BJ (cell line): Measurements from ENCODE around the gene ZFAND3. TPM values are rescaled to one million over a fixed set of nuclear protein-coding genes. Genes with fewer than 3 reads are reported as not detected.

Source experiments
- CTCF ChIA-PET: fragments of 350-600 bp; formaldehyde crosslinking; extraction: SDS; loops from one replicate; lab custom pipeline; 2021; ENCODE audit warnings: antibody characterized with exemption, inconsistent platforms; lab: Yijun Ruan, JAX
- POLR2A ChIA-PET: fragments of 300-600 bp; sonication (Branson Sonifier 250); formaldehyde crosslinking; extraction: SDS; loops from one replicate; lab custom pipeline; 2021; ENCODE audit warnings: antibody characterized with exemption; lab: Charles Lee
- DNase-seq: peaks from one replicate; pipeline ENCODE4 v3.0.0-alpha.2; 2011; ENCODE audit warnings: low read depth
- H3K27me3 ChIP-seq: 2 replicates; pipeline ENCODE4 v1.6.0; 2011; ENCODE audit warnings: low read length; ENCODE audit not compliant: control insufficient read depth, insufficient read depth
- H3K36me3 ChIP-seq: 2 replicates; pipeline ENCODE4 v1.5.1; 2011; ENCODE audit warnings: low read length; ENCODE audit not compliant: control insufficient read depth, insufficient read depth
- H3K4me3 ChIP-seq: 2 replicates; pipeline ENCODE4 v1.5.1; 2011; ENCODE audit warnings: low read depth, mild to moderate bottlenecking, control low read depth, low read length
- polyA plus RNA-seq: library from polyadenylated mRNA; depleted of rRNA; stranded (reverse); fragments of >200 nt; gene quantifications from 2 replicates; pipeline ENCODE4 v1.2.3, GENCODE V29; 2011
- TF ChIP-seq, protein P1 (sequence below): IDR thresholded peaks from 2 replicates; pipeline ENCODE4 v1.5.1; 2011; ENCODE audit warnings: low read depth, mild to moderate bottlenecking, control low read depth, inconsistent platforms, low read length, moderate library complexity; ENCODE audit not compliant: insufficient read depth

The ZFAND3 gene
- polyA plus RNA-seq, 1 experiment: 15.5 TPM

DNA sequence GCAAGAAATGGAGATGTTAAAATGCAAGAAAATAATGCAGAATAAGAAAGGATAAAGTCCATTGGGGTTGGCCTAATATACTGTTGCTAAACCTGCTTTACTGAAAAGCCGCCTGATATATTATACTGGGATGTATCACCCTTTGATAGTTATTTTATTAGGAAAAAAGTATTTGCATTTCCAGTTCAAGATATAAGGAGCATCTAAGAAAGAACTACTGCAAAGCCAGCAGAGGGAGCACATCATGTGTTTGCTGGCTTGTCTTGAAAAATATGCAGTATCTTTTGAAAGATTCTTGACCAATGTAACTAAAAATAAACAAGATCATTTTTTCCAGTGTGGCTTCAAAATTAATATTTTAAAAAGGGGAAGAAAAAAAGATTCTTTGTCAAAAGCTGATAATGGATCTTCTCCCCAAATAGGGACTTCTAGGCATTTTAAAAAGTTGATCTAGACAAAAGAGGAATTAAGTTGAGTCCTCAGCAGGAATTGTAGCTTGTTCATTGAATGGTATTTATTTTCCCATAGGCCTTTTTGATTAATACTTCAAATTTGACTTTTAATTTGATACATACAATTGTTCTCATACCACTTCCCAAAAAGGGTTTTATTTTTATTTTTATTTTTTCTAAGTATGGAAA is 214.9 kb downstream of the ZFAND3 start:
- Histone ChIP-seq H3K4me3 (no peak overlapping the region), H3K27me3 (no peaks in the 10 kb centered on the region), H3K36me3 (no peaks in the 10 kb centered on the region)
- TF ChIP-seq, protein P1, sequence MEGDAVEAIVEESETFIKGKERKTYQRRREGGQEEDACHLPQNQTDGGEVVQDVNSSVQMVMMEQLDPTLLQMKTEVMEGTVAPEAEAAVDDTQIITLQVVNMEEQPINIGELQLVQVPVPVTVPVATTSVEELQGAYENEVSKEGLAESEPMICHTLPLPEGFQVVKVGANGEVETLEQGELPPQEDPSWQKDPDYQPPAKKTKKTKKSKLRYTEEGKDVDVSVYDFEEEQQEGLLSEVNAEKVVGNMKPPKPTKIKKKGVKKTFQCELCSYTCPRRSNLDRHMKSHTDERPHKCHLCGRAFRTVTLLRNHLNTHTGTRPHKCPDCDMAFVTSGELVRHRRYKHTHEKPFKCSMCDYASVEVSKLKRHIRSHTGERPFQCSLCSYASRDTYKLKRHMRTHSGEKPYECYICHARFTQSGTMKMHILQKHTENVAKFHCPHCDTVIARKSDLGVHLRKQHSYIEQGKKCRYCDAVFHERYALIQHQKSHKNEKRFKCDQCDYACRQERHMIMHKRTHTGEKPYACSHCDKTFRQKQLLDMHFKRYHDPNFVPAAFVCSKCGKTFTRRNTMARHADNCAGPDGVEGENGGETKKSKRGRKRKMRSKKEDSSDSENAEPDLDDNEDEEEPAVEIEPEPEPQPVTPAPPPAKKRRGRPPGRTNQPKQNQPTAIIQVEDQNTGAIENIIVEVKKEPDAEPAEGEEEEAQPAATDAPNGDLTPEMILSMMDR: peak; percentile 75
- CTCF ChIA-PET: interaction anchor here (0.7 to 3.4 kb wide), 21 partner anchors 12 to 462 kb away, joined by 3 to 16 read pairs (median 3); no protein-coding TSS in a partner anchor
- no peak for DNase-seq
- POLR2A ChIA-PET: no interaction called here

DNA sequence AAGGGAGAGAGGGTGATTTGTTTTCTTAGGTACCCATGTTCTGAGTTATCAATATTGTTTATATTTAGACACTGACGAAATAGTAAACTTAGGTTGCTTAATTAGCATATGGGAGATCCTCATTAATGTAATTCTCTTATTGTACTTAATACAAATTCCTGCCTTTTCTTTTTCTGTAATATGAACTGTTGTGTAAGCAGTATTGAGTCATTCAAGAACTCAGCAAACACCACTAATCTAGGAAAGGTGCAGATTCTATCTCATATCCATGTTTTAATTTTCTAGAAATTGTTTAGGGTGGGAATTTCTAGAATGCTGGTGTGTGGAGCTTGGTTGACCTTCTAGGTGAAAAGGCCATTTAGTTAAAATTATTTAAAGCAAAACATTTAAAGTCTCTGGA is 216.0 kb downstream of the ZFAND3 start:
- Histone ChIP-seq H3K4me3 (no peak overlapping the region), H3K27me3 (no peaks in the 10 kb centered on the region), H3K36me3 (no peaks in the 10 kb centered on the region)
- DNase-seq: no peak
- POLR2A ChIA-PET: no interaction called here
- TF ChIP-seq, protein P1: no peak
- CTCF ChIA-PET: interaction anchor here (0.9 to 2.3 kb wide), 4 partner anchors 28 to 459 kb away, joined by 3 to 8 read pairs (median 4); no protein-coding TSS in a partner anchor

DNA sequence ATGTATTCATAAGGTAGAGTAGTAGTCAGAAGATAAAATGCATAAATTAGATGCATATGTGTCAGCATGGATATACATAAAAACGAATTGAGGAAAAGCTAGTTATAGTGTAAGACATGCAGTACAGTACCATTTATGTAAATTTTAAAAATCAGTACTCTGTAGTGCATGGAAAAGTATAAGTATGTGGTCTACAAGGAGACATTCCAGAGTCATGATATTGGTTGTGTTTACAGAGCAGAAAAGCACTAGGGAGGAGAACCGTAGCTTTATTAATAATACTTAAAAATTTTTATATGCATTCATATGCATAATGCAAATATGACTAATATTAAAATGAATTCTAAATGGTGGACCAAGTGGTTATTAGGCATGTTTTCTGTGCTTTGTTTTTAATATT is 220.0 kb downstream of the ZFAND3 start:
- CTCF ChIA-PET: interaction anchor here (0.6 to 1.4 kb wide), 2 partner anchors 39 to 205 kb away, joined by 3 read pairs; no protein-coding TSS in a partner anchor
- no peak overlapping the region for H3K4me3 ChIP-seq
- POLR2A ChIA-PET: no interaction called here
- TF ChIP-seq, protein P1: no peak
- H3K36me3 ChIP-seq: no peaks in the 10 kb centered on the region
- H3K27me3 ChIP-seq: no peaks in the 10 kb centered on the region
- no peak for DNase-seq

DNA sequence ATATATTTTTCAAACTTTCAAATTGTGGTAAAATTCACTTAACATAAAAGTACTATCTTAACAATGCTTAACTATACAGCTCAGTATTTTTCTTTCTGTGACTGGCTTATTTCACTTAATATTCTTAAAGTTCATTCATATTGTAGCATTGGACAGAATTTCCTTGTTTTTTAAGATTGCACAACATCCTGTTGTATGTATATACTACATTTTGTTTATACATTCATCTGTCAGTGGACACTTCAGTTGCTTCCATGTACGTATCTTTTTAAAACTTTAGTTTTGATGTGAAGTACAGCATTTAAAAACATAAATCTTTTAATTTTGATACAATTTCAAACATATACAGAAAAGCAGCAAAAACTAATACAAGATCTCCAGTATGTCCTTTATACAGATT is 220.7 kb downstream of the ZFAND3 start:
- H3K27me3 ChIP-seq: no peaks in the 10 kb centered on the region
- ChIA-PET CTCF (no interaction called here), POLR2A (no interaction called here)
- TF ChIP-seq, protein P1: no peak
- no peaks in the 10 kb centered on the region for H3K36me3 ChIP-seq
- no peak overlapping the region for H3K4me3 ChIP-seq
- DNase-seq: no peak

DNA sequence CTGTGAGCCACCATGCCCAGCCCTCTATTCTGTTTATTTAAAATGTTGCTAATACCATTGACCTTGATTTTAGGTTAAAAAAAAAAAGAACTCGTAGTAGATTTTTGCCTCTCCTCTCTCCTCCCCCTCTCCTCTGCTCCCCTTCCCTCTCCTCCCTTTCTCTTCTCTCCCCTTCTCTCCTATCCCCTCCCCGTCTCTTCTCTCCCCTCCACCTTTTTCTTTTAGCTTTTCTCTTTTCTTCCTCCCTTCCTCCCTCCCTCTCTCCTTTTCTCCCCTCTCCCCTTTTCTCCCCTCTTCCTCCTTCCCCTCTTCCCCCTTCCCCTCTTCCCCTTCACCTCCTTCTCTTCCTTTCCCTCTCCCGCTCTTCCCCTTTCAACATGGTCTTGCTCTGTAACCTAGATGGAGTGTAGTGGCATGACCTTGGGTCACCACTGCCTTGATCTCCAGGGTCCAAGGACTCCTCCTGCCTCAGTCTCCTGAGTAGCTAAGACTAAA is 223.8 kb downstream of the ZFAND3 start:
- DNase-seq: no peak
- H3K36me3 ChIP-seq: no peaks in the 10 kb centered on the region
- ChIA-PET CTCF (interaction anchor here (0.6 to 0.7 kb wide), 3 partner anchors 29 to 542 kb away, joined by 3 read pairs; no protein-coding TSS in a partner anchor), POLR2A (no interaction called here)
- TF ChIP-seq, protein P1: no peak
- no peaks in the 10 kb centered on the region for H3K27me3 ChIP-seq
- no peak overlapping the region for H3K4me3 ChIP-seq
